HK-2 (cell line): ENCODE measurements around the gene RNLS.
"Not testable (repeated sequence)": the region's sequence is repeated elsewhere in the genome, so short reads cannot be mapped to it uniquely, and the experiment has no call there.

Experiments
- DNase-seq: peaks from one replicate; pipeline ENCODE4 v3.0.0-alpha.2; 2018; ENCODE audit not compliant: unreplicated experiment

Gene RNLS

DNA sequence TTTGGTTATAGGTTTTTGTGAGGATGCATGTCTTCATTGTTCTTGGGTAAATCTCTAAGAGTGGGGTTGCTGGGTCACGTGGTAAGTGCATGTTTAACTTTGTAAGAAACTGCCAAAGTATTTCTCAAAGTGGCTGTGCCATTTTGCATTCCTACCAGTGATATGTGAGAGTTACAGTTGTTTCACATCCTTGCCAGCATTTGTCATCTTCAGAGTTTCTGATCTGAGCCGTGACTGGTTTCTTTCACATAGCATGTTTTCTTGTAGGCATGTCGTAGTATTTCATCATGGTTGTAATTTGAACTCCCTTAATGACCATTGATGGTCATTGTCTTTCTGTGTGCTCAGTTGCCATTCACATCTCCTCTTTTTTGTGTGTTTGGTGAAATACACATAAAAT is 286.0 kb downstream of the RNLS start:
- DNase-seq = no peak

DNA sequence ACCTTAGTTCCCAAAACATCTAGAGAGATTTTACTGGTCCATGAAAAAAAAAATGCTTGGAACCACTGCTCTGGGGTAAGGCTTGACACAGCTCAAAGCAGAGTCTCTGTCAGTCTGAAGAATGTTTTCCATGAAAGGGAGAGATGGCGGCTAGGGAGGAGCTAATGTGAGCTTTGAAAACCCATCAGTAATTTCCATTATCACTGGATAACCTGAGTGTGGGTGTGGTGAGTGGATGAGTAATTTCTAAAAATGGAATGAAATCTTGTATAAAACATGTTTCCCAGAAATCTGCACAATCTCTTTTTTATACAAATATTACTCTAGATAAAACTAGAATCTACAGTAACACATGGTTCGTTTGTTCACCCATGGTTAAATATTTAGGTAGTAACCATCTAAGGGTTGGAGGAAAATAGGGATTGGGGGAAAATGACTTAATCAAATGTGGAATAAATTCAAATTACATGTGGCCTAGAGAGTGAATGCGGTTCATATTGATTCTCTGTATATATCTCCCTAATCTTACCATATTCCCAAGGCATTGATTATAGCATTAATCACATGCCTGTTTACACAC is 289.4 kb downstream of the RNLS start:
- no peak for DNase-seq

DNA sequence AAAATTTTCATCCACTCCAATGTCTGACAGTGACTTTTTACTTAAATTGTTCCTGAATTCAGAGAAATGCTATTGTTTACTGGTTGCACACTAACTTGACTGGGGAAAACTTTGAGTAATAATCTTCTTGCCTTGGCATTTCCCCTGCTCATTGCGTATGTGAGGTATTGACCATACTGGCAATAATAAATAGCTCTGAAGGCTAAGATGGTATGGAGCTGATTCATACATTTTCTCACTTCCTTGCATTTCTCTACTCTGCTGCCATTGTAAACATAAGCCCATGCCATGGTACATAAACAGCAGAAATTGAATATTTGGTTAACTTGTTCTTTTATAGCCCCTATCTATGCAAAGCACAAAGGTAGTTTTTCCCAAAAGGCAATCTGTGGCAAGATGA is 290.0 kb downstream of the RNLS start:
- no peak for DNase-seq

DNA sequence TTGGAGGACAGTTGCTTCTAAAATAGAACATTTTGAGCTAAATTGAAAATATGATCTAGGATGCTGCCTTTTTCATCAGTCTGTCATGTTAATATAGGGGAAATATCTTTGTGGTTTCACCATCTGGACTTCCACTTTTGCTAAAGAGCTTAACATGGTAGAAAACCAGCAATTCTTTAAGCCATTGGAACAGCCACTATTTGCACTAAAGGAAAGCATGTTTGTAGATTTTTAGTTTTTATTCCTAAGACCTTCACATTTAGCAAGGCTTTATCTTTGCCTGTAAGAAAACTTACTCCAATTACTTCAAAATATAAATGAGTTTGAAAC is 291.0 kb downstream of the RNLS start:
- no peak for DNase-seq

DNA sequence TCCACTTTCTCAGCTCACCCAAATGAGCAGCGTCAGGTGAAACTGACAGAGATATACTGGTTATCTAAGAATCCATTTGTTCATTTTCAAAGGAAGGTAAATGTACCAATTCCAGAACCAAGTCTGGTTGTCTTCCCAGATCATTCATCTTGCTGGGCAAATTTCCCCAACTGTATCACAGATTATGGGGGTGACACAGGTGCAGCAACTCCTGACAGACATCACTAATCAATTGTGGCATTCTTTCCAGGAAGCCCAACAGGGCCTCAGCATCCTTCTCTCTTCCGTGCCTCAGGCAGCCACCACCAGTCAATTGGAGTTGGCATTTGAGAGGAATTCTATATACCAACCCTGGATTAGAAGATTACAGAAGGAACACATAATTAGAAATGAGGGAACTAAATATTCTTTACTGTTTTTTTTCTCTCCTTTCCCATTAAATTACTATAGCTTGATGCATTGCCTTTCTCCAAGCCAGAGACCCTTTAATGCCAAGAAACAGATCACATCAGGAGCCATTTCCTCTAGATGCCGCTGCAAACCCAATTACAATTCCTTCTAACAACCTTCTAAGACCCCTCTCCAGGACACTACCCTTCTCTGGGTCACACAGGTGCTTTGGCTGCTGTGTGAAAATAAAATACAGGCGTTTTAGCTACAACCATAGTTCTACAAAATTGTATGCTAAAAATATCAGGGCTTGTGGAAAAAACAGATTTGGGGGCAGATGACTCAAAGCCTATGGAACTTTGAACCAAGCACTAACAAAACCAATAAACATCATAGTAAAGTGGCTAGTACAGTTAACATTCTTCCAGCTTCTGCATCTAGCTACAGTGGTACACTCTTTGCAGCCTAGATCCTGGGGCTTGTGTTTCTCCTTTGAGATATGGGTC is 291.6 kb downstream of the RNLS start:
- DNase-seq = no peak

DNA sequence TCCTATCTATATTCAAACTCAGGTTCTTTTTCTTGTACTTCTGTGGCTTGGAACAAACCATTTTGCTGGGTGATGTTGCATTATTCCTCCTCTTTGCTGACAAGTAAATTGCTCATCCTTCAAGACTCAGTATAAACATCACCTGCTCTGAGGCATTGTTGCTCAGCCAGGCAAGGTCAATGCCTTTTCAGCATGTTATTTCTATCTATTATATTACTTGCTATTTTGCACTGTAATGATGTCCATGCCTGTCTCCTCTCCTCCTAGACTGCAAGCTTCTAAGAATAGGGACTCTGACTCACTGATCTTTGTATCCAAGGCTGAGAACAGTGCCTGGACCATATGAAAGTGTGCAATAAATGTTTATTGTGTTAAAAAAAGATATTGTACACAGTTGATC is 293.8 kb downstream of the RNLS start:
- no peak for DNase-seq

DNA sequence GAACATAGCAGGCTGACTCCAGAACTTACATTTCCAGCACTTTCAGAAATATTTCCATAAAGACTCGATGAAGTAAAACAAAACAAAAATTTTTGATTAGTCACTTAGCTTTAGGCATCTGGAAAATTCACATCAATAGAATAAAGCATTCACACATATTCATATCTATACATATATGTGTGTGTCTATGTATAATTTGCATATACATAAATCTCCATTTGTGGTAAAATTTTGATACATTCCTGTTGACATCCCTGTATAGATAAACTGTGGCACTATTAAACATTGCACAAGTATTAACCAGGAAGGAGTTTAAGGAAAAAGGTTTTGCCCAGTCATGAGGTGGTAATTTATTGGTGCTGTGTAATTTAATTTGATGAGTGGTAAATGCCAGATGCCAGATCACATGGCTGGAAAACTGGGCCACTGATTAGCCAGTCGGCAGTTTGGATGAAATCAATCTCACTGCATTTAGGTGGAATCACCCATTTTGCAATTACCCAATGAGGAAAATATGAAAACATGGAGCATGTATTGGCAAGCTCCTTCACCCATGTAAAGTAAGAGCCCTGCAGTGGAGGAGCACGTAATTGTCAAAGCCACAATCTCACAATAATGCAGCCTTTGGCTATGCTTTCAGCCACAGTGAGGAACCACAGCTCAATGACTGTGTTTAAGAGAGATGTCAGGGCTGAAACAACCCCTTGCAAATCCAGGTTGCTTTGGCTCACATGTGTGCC is 294.6 kb downstream of the RNLS start:
- DNase-seq = no peak

DNA sequence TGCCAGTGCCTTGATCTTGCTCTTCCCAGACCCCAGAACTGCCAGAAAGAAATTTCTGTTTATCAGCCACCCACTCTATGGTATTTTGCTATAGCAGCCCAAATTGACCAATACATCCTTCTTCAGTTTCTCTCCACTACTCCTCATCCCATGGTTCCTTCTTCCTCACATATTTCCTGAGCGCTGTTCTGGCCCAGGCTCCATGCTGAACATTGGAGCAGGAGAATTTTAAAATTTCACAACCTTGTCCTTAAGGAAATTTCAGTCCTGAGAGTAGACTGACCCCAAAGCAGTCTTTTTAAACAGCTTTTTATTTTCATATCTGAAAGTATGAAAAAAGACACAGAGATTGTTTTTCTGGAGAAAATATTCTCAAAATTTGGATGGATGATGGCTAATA is 297.1 kb downstream of the RNLS start:
- no peak for DNase-seq

DNA sequence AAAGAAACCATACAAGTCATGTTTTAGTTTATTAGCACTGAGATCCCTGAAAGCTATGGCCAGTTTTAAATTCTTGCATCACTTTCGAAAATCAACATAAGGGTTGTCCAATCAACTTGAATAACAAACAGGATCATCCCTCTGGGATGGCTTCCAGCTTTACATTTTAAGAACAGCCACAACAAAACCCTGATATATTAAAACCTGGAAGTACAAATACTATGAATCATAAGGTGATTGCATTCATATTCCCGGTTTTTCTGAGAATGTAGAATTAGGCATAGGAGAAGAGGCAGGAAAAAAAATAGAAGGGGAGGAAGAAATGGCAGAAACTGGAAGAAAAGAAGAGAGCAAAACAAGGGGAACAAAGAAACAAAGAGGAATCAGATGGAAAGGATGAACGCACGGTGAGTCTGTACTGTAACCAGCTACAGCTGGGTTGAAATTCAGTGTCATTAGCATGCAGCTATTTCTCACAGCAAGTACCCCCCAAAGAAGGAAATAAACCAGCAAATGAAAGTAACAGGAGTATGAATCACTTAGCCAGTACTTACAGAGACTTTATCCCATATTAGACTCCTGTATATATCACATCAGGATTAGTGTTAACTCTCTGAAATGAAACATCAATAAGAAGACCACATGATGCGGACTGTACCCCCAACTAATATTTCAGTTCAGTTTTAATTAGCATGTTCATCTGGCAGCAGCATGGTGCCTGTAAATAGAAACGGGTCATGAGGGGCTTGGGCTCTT is 301.3 kb downstream of the RNLS start:
- DNase-seq = no peak

DNA sequence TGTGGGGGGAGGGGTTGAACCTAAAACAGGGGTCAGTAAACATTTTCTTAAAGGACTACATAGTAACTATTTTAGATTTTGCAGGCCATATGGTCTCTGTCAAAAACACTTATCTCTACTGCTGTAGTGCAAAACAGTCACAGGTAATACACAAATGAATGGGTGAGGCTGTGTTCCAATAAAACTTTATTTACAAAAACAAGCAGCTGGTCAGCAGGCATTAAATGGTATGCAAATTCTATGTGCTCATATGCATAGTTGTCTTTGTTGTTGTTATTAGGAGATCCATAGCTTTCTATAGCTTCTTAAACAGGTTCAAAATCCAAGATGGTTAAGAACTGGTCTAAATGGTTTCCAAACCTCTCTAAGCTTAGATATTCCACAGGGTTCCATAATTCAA is 302.6 kb downstream of the RNLS start:
- DNase-seq = no peak

DNA sequence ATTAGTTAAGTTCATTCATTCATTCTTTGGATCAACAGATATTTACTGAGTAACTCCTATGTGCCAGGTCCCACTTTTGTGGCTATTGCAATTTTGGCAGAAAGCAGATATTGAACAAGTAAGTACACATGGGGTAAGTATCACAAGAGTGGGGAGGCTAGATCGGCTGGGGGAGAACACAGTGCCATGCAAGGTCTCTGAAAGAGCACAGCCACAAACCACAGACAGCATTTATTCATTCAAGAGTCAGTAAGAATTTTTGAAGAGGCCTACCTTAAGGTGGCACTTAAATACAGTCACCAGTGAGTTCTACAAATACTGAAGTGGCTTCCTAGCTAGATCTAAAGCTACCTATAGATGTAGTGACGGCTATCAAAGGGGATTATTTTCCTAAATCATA is 304.2 kb downstream of the RNLS start:
- no peak for DNase-seq

DNA sequence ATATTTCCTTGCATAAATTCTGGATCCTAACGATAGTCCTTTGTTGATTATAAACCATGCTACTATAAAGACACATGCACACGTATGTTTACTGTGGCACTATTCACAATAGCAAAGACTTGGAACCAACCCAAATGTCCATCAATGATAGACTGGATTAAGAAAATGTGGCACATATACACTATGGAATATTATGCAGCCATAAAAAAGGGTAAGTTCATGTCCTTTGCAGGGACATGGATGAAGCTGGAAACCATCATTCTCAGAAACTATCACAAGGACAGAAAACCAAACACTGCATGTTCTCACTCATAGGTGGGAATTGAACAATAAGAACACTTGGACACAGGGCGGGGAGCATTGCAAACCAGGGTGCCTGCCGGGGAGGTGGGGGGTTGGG is 306.2 kb downstream of the RNLS start:
- not testable (repeated sequence) for DNase-seq

DNA sequence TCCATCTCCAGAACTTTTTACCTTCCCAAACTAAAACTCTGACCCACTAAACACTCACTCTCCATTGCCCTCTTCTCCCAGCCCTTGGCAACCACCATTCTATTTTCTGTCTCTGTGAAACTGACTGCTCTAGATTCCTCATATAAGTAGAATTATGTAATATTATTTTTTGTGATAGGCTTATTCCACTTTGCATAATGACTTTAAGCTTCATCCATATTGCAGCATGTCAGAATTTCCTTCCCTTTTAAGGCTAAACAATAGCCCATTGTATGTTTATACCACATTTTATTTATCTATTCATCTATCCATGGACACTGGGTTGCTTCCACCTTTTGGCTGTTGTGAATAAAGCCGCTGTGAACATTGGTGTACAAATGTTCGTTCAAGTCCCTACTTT is 308.8 kb downstream of the RNLS start:
- DNase-seq = no peak

DNA sequence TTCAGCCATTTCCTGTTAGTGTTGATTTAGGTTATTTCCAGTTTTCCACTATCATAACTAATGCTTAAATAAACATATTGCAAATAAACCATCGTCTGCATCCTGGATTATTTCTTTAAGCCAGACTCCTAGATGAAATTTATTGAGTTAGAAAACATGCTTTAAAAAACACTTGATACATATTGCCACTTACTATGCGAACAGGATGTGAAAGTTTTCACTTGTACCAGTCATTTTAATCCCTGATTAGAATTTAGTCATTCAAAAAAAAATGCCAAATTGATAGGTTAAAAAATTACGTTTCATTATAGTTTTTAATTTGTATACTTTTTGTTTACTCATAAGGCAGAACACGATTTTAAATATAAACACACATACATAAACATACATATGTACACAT is 309.6 kb downstream of the RNLS start:
- no peak for DNase-seq

DNA sequence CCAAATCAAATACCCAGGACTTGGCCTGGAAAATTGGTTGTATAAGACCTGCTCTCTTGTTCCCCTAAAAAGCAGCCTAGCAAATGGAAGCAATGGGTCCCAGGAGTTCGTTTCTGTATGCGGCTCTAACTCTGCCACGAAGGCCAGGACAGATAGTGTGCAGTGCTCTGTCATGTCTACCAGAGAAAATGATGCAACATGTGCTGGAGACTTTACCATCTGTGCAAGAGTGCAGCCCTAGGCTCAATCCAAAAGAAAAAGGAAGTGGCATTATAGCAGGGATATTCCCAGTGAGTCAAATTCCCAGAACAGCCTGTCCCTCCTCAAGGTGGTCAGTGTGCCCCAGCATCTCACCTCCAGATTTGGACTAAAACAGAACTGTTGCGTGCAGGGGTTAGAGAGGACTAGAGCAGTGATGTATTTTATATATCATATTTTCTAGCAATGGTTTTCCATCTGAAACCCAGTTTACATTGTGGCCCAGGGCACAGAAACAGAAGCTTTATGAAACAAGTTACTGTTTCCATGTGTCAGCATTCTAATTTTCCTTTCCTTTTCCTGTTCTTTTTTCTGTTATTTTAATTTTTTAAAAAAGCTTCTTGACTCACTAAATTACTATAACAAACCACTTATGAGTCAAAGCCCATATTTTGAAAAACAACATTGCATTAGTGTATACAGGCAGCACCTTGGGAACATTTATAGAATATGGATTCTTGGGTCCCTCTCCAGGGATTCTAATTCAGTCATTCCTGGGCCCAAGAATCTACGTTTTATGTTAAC is 311.2 kb downstream of the RNLS start:
- DNase-seq = no peak

DNA sequence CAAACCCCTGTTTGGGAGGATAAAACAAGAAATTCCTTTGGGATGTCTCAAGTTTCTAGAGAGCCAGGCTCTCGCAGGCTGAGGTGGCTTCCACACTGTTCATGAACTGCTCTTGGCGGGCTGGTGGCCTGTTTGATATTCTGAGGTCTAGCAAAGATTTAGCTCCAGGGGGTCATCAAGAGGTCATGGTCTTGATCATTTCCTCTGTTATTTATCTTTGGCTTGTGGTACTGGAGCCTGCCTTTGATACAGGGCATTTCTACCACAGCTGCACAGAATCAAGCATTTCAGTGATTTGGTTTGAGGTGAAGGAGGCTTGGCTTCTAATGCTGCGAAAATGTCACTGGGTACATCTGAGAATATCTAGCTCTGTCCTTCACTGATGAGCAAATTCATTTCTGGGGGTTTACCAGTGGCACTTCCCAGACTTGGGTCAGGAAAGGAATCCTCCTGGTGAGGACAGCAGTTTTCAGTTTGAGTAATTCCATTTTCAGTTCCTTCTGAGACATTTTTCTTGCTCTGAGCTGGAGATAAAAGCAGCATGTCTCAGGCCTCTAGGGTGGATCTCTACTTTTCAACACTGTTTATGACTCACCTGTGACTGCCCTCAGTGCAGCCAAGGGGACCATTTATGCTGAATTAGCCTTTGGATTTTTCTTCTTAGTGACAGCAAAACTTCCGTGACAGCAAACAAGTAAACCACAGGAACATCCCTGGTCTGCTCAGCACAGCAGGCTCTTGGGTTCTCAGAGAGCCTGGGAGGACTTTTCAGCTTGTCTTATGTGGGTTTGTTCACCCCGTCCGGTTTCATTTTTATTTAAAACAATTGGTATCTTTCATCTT is 312.0 kb downstream of the RNLS start:
- DNase-seq = no peak

DNA sequence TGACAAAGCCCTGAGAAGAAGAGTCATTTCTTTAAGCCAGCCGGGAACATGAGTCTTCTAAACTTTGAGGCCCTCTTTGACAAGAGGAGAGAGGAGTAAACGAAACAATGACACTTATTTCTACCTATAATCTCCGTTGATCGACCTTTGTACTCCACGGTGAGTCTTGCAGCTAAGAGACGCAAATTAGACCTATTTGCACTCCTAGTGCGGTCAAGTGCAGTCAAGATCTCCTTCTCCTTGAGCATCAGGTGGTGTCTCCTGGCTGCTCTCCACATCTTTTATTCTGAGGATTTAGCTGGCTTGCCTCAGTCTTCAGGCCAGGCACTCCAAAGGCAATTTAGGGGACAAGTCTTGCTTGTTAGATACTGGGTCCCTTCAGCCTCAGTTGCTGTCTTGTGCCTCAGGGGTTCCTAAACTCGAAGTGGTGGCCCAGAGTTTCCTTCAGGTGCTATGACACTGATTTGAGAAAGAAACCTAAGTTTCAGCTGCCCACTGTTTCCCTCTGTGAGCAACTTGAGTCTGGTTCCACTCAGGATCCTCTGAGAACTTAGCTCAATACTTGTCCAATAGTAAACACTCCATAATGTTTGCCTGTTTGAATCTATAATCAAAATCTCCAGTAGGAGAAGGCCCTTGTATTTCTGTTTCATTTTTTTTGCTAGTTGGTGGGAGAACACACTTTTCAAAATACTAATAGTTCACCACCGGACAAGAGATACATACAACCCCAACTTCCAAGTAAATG is 312.9 kb downstream of the RNLS start:
- DNase-seq = no peak

DNA sequence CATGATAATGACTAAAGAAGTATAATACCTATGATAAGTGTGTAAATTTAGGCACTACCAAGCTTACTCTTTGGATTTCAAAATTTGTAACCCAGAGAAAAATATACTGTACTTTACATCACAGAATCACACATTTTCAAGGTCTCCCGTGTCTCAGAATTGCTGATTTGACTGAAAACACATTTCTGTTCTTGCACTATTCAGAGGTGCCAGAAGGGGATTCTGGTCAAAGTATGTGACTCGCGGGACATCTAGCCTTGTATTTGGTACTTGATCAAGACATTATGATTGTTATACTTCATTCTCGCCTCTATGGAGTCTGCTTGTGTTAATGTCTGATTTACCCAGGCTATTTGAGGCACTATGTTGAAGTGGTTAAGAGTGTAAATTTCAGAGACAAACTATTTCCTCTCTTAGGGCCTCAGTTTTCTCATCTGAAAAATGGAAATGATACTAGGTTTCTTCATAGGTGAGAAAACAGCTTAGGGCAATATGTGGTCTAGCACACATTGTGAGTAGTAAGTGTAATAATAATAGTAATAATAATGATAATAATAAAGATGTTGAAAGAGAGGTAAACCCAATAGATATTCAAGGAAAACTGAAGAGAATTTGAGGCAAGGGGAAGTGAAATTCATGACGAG is 320.4 kb downstream of the RNLS start:
- DNase-seq = no peak

DNA sequence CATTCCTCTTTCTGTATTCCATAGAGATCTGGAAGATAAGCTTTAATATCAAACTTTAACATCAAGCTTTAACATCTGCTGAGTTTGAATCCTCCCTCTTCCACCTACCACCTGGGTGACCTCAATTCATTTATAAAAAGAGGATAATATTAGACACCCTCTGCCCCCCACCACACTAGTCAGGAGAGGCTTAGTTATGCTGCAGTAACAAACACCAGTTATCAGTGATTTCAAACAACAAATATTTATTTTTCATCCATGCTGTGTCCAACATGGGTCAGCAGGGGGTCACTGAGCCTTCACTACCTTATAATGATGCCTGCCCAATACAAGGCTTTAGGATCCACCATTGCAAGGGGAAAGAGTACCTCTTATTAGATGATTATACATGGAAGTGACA is 322.0 kb downstream of the RNLS start:
- no peak for DNase-seq
